ENCODE data around the gene ITGA7.

Gene ITGA7

GRCh38 chr12:55699471-55700055 is 8.1 kb downstream of the ITGA7 start:
- DNase-seq: no peak

- no peak for DNase-seq
Observed at GRCh38 chr12:55698965-55699364, 8.7 kb downstream of the ITGA7 start.

- DNase-seq: no peak
Observed at GRCh38 chr12:55698241-55698955, 9.3 kb downstream of the ITGA7 start.

GRCh38 chr12:55697686-55698085 is 10.0 kb downstream of the ITGA7 start:
- DNase-seq: no peak

- no peak for DNase-seq
Observed at GRCh38 chr12:55696796-55697462, 10.8 kb downstream of the ITGA7 start.

GRCh38 chr12:55696141-55696540 is 11.6 kb downstream of the ITGA7 start:
- no peak for DNase-seq

GRCh38 chr12:55695349-55695748 is 12.4 kb downstream of the ITGA7 start:
- no peak for DNase-seq

GRCh38 chr12:55694651-55695050 is 13.1 kb downstream of the ITGA7 start:
- DNase-seq: no peak

- DNase-seq: no peak
Observed at GRCh38 chr12:55694188-55694515, 13.6 kb downstream of the ITGA7 start.

GRCh38 chr12:55693323-55694187 is 14.1 kb downstream of the ITGA7 start:
- no peak for DNase-seq

GRCh38 chr12:55692631-55693322 is 14.9 kb downstream of the ITGA7 start:
- no peak for DNase-seq

GRCh38 chr12:55688716-55689655 is 18.7 kb downstream of the ITGA7 start:
- no peak for DNase-seq

GRCh38 chr12:55687746-55688145 is 20.0 kb downstream of the ITGA7 start:
- DNase-seq: peak in 1 of 2 donors; percentile 34

- no peak for DNase-seq
Observed at GRCh38 chr12:55686366-55687010, 21.2 kb downstream of the ITGA7 start.

- DNase-seq: no peak
Observed at GRCh38 chr12:55685671-55686070, 22.0 kb downstream of the ITGA7 start.

- DNase-seq: no peak
Observed at GRCh38 chr12:55684761-55685370, 22.8 kb downstream of the ITGA7 start.

GRCh38 chr12:55683676-55684075 is 24.0 kb downstream of the ITGA7 start:
- DNase-seq: no peak

GRCh38 chr12:55682087-55682796 is 25.5 kb downstream of the ITGA7 start:
- no peak for DNase-seq

- no peak for DNase-seq
Observed at GRCh38 chr12:55681142-55682077, 26.3 kb downstream of the ITGA7 start.
